ENCODE measurements around the gene SIPA1L3.

SIPA1L3 gene

DNA sequence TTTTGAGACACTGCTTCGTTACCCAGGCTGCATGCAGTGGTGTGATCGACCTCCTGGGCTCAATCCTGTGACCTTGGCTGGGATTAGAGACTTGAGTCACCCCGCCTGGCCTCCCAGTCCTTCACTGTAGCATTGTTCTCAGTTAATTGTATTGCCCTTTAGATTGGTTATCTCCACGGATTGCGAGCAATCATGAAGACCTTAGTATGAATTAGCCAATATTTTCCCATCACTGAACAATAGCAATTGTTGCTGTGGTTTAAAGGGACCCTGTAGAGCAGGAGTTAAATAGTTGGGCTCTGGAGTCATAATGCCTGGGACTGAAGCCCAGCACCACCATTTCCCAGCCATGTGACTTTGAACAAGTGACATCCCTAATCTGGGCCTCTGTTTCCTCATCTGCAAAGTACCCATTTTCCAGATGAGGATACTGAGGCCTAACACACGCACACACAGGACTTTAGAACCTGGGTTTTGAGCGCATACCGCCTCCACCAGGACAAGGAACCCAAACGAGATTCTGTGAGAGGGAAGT, 340.8 kb downstream of the SIPA1L3 start:
- DNase-seq (ENCODE audit: low read depth) = no peak
- no peak overlapping the region for H3K4me3 ChIP-seq (ENCODE audit: control insufficient read depth, low read depth, low read length)
- TF ChIP-seq, protein P1, sequence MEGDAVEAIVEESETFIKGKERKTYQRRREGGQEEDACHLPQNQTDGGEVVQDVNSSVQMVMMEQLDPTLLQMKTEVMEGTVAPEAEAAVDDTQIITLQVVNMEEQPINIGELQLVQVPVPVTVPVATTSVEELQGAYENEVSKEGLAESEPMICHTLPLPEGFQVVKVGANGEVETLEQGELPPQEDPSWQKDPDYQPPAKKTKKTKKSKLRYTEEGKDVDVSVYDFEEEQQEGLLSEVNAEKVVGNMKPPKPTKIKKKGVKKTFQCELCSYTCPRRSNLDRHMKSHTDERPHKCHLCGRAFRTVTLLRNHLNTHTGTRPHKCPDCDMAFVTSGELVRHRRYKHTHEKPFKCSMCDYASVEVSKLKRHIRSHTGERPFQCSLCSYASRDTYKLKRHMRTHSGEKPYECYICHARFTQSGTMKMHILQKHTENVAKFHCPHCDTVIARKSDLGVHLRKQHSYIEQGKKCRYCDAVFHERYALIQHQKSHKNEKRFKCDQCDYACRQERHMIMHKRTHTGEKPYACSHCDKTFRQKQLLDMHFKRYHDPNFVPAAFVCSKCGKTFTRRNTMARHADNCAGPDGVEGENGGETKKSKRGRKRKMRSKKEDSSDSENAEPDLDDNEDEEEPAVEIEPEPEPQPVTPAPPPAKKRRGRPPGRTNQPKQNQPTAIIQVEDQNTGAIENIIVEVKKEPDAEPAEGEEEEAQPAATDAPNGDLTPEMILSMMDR (conservative IDR thresholded peaks at IDR 0.05; ENCODE audit: control insufficient read depth, insufficient read depth, low read depth, low read length) = no peak

DNA sequence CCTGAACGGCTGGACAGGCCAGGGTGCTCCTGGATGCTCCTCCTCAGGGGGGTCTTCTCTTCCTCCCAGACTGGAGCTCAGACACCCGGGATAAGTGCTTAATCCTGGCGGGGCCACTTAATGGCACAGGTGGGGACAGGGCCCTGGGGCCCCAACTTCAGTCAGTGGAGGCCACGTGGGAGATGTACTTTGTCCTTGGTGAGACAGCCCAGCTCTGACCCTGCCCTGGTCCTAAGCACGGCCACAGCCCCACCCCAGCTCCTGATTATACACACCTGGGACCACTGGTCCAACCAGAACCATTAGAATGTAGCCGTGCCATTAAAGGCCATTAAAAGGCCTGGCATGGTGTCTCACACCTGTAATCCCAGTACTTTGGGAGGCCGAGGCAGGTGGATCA, 341.4 kb downstream of the SIPA1L3 start:
- no peak for DNase-seq (ENCODE audit: low read depth)
- TF ChIP-seq, protein P1 (conservative IDR thresholded peaks at IDR 0.05; ENCODE audit: control insufficient read depth, insufficient read depth, low read depth, low read length) = no peak
- no peak overlapping the region for H3K4me3 ChIP-seq (ENCODE audit: control insufficient read depth, low read depth, low read length)

GRCh38 chr19:38250428-38250820, 343.4 kb downstream of the SIPA1L3 start:
- TF ChIP-seq, protein P1 (conservative IDR thresholded peaks at IDR 0.05; ENCODE audit: control insufficient read depth, insufficient read depth, low read depth, low read length) = no peak
- no peak for DNase-seq (ENCODE audit: low read depth)
- H3K4me3 ChIP-seq (ENCODE audit: control insufficient read depth, low read depth, low read length) = no peak overlapping the region

- no peak overlapping the region for H3K4me3 ChIP-seq (ENCODE audit: control insufficient read depth, low read depth, low read length)
Measured at GRCh38 chr19:38250821-38251563, 344.0 kb downstream of the SIPA1L3 start.

GRCh38 chr19:38251564-38252051, 344.6 kb downstream of the SIPA1L3 start:
- TF ChIP-seq, protein P1 (conservative IDR thresholded peaks at IDR 0.05; ENCODE audit: control insufficient read depth, insufficient read depth, low read depth, low read length) = no peak
- H3K4me3 ChIP-seq (ENCODE audit: control insufficient read depth, low read depth, low read length) = no peak overlapping the region
- no peak for DNase-seq (ENCODE audit: low read depth)

More at GRCh38 chr19:38250821-38251563, 344.0 kb downstream of the SIPA1L3 start:
- TF ChIP-seq, protein P1 (conservative IDR thresholded peaks at IDR 0.05; ENCODE audit: control insufficient read depth, insufficient read depth, low read depth, low read length) = no peak
- DNase-seq (ENCODE audit: low read depth) = no peak

GRCh38 chr19:38252385-38252784, 345.4 kb downstream of the SIPA1L3 start:
- no peak overlapping the region for H3K4me3 ChIP-seq (ENCODE audit: control insufficient read depth, low read depth, low read length)
- TF ChIP-seq, protein P1 (conservative IDR thresholded peaks at IDR 0.05; ENCODE audit: control insufficient read depth, insufficient read depth, low read depth, low read length) = no peak
- DNase-seq (ENCODE audit: low read depth) = no peak

Measured in fibroblast of mammary gland (primary cell).